ENCODE data around the gene TSEN54.

- TF ChIP-seq, protein P1, sequence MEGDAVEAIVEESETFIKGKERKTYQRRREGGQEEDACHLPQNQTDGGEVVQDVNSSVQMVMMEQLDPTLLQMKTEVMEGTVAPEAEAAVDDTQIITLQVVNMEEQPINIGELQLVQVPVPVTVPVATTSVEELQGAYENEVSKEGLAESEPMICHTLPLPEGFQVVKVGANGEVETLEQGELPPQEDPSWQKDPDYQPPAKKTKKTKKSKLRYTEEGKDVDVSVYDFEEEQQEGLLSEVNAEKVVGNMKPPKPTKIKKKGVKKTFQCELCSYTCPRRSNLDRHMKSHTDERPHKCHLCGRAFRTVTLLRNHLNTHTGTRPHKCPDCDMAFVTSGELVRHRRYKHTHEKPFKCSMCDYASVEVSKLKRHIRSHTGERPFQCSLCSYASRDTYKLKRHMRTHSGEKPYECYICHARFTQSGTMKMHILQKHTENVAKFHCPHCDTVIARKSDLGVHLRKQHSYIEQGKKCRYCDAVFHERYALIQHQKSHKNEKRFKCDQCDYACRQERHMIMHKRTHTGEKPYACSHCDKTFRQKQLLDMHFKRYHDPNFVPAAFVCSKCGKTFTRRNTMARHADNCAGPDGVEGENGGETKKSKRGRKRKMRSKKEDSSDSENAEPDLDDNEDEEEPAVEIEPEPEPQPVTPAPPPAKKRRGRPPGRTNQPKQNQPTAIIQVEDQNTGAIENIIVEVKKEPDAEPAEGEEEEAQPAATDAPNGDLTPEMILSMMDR (IDR thresholded peaks at IDR 0.05) = no peak
- TF ChIP-seq TCF7L2 (IDR thresholded peaks at IDR 0.05; ENCODE audit: low read depth, low read length) (no peak), POLR2AphosphoS5 (IDR thresholded peaks at IDR 0.05; ENCODE audit: low read depth, low read length) (no peak; the same call in 1 of the 2 replicates), REST (IDR thresholded peaks at IDR 0.05; ENCODE audit: insufficient read depth in 1 of 2, low read depth in 2 of 2, low read length in 1 of 2) (no peak), SIN3A (IDR thresholded peaks at IDR 0.05; ENCODE audit: borderline replicate concordance, insufficient read depth, low read depth, low read length) (no peak)
Observed at GRCh38 chr17:75501378-75502071, 14.8 kb upstream of the TSEN54 start.

All from Panc1 (cell line).